ENCODE data around the gene AATF.
A peak's percentile ranks its signal among the peaks of the same experiment; 100 is the strongest.

The AATF gene

GRCh38 chr17:37041932-37042331 is 93.2 kb downstream of the AATF start:
- no peak for TF ChIP-seq CTCF (IDR thresholded peaks at IDR 0.05; ENCODE audit: low read depth, low read length, missing control alignments)
- DNase-seq (ENCODE audit: extremely low read depth, low read depth) = no peak
- H3K4me3 ChIP-seq (replicated peaks; ENCODE audit: low read depth, low read length) = no peak overlapping the region

DNA sequence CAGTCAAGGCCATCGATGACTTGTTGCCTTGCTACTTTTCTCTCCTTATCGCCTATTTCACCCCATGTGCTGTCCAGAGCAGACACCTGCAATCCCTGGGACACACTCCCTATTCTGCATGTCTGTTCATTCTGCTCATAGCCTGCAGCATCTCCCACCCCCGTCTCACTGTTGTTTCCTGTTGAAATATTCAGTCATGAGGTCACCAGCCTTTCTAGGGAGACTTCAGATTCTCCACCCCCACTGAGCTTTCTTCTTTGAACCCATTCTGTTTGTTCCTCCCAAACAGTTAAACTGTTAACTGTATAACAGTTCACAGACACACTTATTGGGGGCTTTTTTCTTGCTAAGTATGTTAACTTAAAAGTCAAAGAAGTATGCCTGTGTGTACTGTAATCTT is 94.4 kb downstream of the AATF start:
- no peak for DNase-seq (ENCODE audit: extremely low read depth, low read depth)
- TF ChIP-seq CTCF (IDR thresholded peaks at IDR 0.05; ENCODE audit: low read depth, low read length, missing control alignments) = no peak
- no peak overlapping the region for H3K4me3 ChIP-seq (replicated peaks; ENCODE audit: low read depth, low read length)

DNA sequence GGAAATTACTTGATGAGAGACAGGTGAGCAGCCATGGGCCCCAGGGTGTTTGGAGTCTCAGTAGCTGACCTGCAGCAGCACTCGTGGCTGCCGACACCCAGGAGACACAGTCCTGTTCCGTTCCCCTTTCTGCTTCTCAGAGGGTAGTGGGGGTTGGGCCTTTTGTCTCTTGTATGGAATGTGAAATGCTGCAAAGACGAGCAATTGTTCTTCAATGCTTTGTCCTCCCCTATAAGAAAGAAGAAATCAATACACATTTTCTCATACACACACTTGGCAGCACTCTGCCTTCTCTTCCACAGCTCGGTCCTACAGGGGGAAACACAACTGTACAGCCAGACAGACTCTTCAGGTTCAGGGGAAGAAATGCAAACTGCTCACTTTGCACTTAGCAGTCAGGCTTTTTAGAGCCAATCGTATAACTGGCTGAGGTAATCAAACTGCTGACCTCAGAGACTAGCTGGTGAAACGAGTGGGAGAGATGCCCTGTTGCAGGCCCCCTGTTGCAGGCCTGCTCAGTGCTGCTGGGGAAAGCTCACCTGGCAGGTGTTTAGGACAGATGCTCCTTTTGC is 96.7 kb downstream of the AATF start:
- no peak overlapping the region for H3K4me3 ChIP-seq (replicated peaks; ENCODE audit: low read depth, low read length)
- TF ChIP-seq CTCF (IDR thresholded peaks at IDR 0.05; ENCODE audit: low read depth, low read length, missing control alignments) = no peak
- DNase-seq (ENCODE audit: extremely low read depth, low read depth) = no peak

- no peak overlapping the region for H3K4me3 ChIP-seq (replicated peaks; ENCODE audit: low read depth, low read length)
- peak; percentile 66 for DNase-seq (ENCODE audit: extremely low read depth, low read depth)
- peak; percentile 93 for TF ChIP-seq CTCF (IDR thresholded peaks at IDR 0.05; ENCODE audit: low read depth, low read length, missing control alignments)
These were observed 98.9 kb downstream of the AATF start for GRCh38 chr17:37047631-37048104.

DNA sequence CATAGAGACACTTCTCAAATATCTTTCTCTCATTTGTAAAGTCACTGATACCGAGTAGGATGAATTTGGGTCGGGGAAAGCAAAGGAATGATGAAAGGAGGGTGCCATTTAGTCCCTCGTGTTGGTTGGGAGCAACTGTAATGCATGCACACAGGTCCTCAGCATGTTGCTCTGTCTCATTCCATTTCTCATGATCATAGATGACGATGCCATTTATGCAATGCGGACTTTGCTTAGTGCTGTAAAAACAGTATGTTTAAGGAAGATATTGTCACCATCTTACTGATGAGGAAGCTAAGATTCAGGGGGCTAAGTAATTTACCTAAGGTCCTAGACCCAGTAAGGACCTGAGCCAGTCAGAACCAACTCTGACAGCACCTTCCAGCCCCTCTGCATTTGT is 100.1 kb downstream of the AATF start:
- TF ChIP-seq CTCF (IDR thresholded peaks at IDR 0.05; ENCODE audit: low read depth, low read length, missing control alignments) = no peak
- no peak for DNase-seq (ENCODE audit: extremely low read depth, low read depth)
- no peak overlapping the region for H3K4me3 ChIP-seq (replicated peaks; ENCODE audit: low read depth, low read length)

- DNase-seq (ENCODE audit: extremely low read depth, low read depth) = no peak
- no peak for TF ChIP-seq CTCF (IDR thresholded peaks at IDR 0.05; ENCODE audit: low read depth, low read length, missing control alignments)
- H3K4me3 ChIP-seq (replicated peaks; ENCODE audit: low read depth, low read length) = no peak overlapping the region
These were observed 102.2 kb downstream of the AATF start for GRCh38 chr17:37050920-37051319.

- no peak overlapping the region for H3K4me3 ChIP-seq (replicated peaks; ENCODE audit: low read depth, low read length)
- TF ChIP-seq CTCF (IDR thresholded peaks at IDR 0.05; ENCODE audit: low read depth, low read length, missing control alignments) = no peak
- DNase-seq (ENCODE audit: extremely low read depth, low read depth) = no peak
These were observed 102.6 kb downstream of the AATF start for GRCh38 chr17:37051381-37051780.

Data from HFF-Myc (cell line).